ENCODE data around the gene RPS19. TPM values are rescaled to one million over a fixed set of nuclear protein-coding genes. Genes with fewer than 3 reads are reported as not detected.

Gene RPS19
- total RNA-seq, 1 donor from 2014 or later = 956 TPM

GRCh38 chr19:41882568-41883462 is 22.8 kb downstream of the RPS19 start, which contains the start of gene ARHGEF1:
TSS of gene ARHGEF1 (plus strand) at chr19:41883184. CDS start at chr19:41888083, 4,899 bp downstream.
- no peaks in the 10 kb centered on the region for H3K9me3 ChIP-seq
- H3K27me3 ChIP-seq = no peaks in the 10 kb centered on the region
- peak within 1 kb of the TSS; percentile 73 to 90 for H3K27ac ChIP-seq
- intact Hi-C loops (cut with DNase I) = loop anchor here (5.0 kb wide), 3 partner anchors 194 to 446 kb away; partner anchors contain the start of genes DEDD2, DMAC2 and ZNF574
- H3K4me3 ChIP-seq = peak within 1 kb of the TSS; percentile 91 to 100
- no peak for DNase-seq (ENCODE audit: low spot score in 2 of 2)
- peaks cover 12% of the 10 kb centered on the region in 2 donors for H3K4me1 ChIP-seq
- H3K36me3 ChIP-seq = no peaks in the 10 kb centered on the region
- TF ChIP-seq CTCF (IDR thresholded peaks at IDR 0.05) = no peak

- Histone ChIP-seq H3K4me3 (peak overlapping the region; percentile 91 to 100), H3K27me3 (no peaks in the 10 kb centered on the region), H3K27ac (peak overlapping the region; percentile 73 to 90), H3K9me3 (no peaks in the 10 kb centered on the region), H3K4me1 (peaks cover 12% of the 10 kb centered on the region in 2 donors), H3K36me3 (peaks cover 0 to under 1% of the 10 kb centered on the region in 2 donors)
- intact Hi-C loops (cut with DNase I) = loop anchor here (5.0 kb wide), 3 partner anchors 194 to 446 kb away; partner anchors contain the start of genes DEDD2, DMAC2 and ZNF574
- no peak for TF ChIP-seq CTCF (IDR thresholded peaks at IDR 0.05)
- no peak for DNase-seq (ENCODE audit: low spot score in 2 of 2)
Observed at GRCh38 chr19:41883463-41883820, 23.4 kb downstream of the RPS19 start.

- peak overlapping the region; percentile 91 to 100 for H3K4me3 ChIP-seq
- no peak for TF ChIP-seq CTCF (IDR thresholded peaks at IDR 0.05)
- no peaks in the 10 kb centered on the region for H3K9me3 ChIP-seq
- no peaks in the 10 kb centered on the region for H3K27me3 ChIP-seq
- intact Hi-C loops (cut with DNase I) = loop anchor here (1.0 to 5.0 kb wide), 5 partner anchors 24 to 447 kb away; partner anchors contain the start of genes DEDD2, DMAC2, RABAC1 and RPS19
- H3K27ac ChIP-seq = peak overlapping the region in 1 of 2 donors; percentile 90
- peak; percentile 84 to 97 for DNase-seq (ENCODE audit: low spot score in 2 of 2)
- peaks cover 0 to 7% of the 10 kb centered on the region in 2 donors for H3K36me3 ChIP-seq
- H3K4me1 ChIP-seq = peaks cover 12% of the 10 kb centered on the region in 2 donors
Observed at GRCh38 chr19:41883821-41884733, 24.0 kb downstream of the RPS19 start.

GRCh38 chr19:41886761-41887710 is 27.0 kb downstream of the RPS19 start:
- TF ChIP-seq CTCF (IDR thresholded peaks at IDR 0.05) = no peak
- peak overlapping the region in 1 of 2 donors; percentile 14 for H3K4me3 ChIP-seq
- intact Hi-C loops (cut with DNase I) = no loop called here
- H3K27me3 ChIP-seq = no peaks in the 10 kb centered on the region
- H3K4me1 ChIP-seq = peaks cover 12% of the 10 kb centered on the region in 2 donors
- no peak overlapping the region for H3K27ac ChIP-seq
- DNase-seq (ENCODE audit: low spot score in 2 of 2) = no peak
- H3K9me3 ChIP-seq = no peaks in the 10 kb centered on the region
- peaks cover 7 to 19% of the 10 kb centered on the region in 2 donors for H3K36me3 ChIP-seq

Measured in ascending aorta (tissue), 2 donors.